Measurements from ENCODE around the gene GAL3ST2.

- TF ChIP-seq, protein P1, sequence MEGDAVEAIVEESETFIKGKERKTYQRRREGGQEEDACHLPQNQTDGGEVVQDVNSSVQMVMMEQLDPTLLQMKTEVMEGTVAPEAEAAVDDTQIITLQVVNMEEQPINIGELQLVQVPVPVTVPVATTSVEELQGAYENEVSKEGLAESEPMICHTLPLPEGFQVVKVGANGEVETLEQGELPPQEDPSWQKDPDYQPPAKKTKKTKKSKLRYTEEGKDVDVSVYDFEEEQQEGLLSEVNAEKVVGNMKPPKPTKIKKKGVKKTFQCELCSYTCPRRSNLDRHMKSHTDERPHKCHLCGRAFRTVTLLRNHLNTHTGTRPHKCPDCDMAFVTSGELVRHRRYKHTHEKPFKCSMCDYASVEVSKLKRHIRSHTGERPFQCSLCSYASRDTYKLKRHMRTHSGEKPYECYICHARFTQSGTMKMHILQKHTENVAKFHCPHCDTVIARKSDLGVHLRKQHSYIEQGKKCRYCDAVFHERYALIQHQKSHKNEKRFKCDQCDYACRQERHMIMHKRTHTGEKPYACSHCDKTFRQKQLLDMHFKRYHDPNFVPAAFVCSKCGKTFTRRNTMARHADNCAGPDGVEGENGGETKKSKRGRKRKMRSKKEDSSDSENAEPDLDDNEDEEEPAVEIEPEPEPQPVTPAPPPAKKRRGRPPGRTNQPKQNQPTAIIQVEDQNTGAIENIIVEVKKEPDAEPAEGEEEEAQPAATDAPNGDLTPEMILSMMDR (IDR thresholded peaks at IDR 0.05) = no peak
- no peak for TF ChIP-seq POLR2A (IDR thresholded peaks at IDR 0.05)
These were observed 46.8 kb upstream of the GAL3ST2 start for GRCh38 chr2:241729868-241730267.
